Peyer's patch (tissue), 4 donors: ENCODE data around the gene OSBPL7. TPM values are rescaled to one million over a fixed set of nuclear protein-coding genes. Genes with fewer than 3 reads are reported as not detected.

Experiments
- DNase-seq, 3 donors: peaks; one replicate each; pipeline ENCODE4 v3.0.0-alpha.2; 2017 to 2019
- H3K27ac ChIP-seq, 4 donors: fragments of 200-600 bp; sonication (generic); one replicate each; pipeline ENCODE4 v1.5.1; 2016 to 2019
- H3K27me3 ChIP-seq, 2 donors: fragments of 200-600 bp; sonication (generic); one replicate each; pipeline ENCODE4 v1.5.1; 2019
- H3K36me3 ChIP-seq, 3 donors: fragments of 200-600 bp; sonication (generic); one replicate each; pipeline ENCODE4 v1.5.1; 2016 to 2019
- H3K4me1 ChIP-seq, 4 donors: fragments of 200-600 bp; sonication (generic); one replicate each; pipeline ENCODE4 v1.5.1; 2016 to 2019
- H3K4me3 ChIP-seq, 4 donors: fragments of 200-600 bp; sonication (generic); 1 replicate in 3 of 4; 2 replicates in 1 of 4; pipeline ENCODE4 v1.5.1; 2016 to 2019; ENCODE audit warnings: mild to moderate bottlenecking in 1 of 4
- H3K9me3 ChIP-seq, 4 donors: fragments of 200-600 bp; sonication (generic); one replicate each; pipeline ENCODE4 v1.5.1; 2016 to 2019; ENCODE audit warnings: mild to moderate bottlenecking in 1 of 4
- CTCF ChIP-seq, 6 experiments: fragments of 450-650 bp in 4 of 6; fragments of 200-600 bp in 2 of 6; sonication (generic) in 1 of 6; IDR thresholded peaks; one replicate each; pipeline ENCODE4 v1.5.1; 2017 to 2019; ENCODE audit warnings: antibody characterized with exemption in 6 of 6, mild to moderate bottlenecking in 3 of 6, moderate library complexity in 1 of 6
- POLR2A ChIP-seq, 2 donors: fragments of 450-650 bp; IDR thresholded peaks; one replicate each; pipeline ENCODE4 v1.5.1; 2017; ENCODE audit warnings: antibody characterized with exemption in 2 of 2, mild to moderate bottlenecking in 2 of 2, moderate library complexity in 2 of 2
- total RNA-seq, 4 donors: library from RNA; depleted of rRNA; stranded (reverse); fragments of >200 nt; gene quantifications; one replicate each; pipeline ENCODE4 v1.1.0, GENCODE V29; 2016

Gene OSBPL7
- total RNA-seq, 4 donors from 2014 or later = 31.4 to 104 (median 70.9) TPM

GRCh38 chr17:47801176-47801765, 20.3 kb downstream of the OSBPL7 start:
- peak in 1 of 3 donors; percentile 15 for DNase-seq
- Histone ChIP-seq H3K27me3 (no peaks in the 10 kb centered on the region), H3K27ac (no peak overlapping the region), H3K36me3 (no peaks in the 10 kb centered on the region), H3K4me3 (no peak overlapping the region), H3K9me3 (no peaks in the 10 kb centered on the region), H3K4me1 (no peaks in the 10 kb centered on the region)
- TF ChIP-seq CTCF (IDR thresholded peaks at IDR 0.05) (no peak), POLR2A (IDR thresholded peaks at IDR 0.05) (no peak)

GRCh38 chr17:47800686-47801085, 20.9 kb downstream of the OSBPL7 start:
- H3K27me3 ChIP-seq = no peaks in the 10 kb centered on the region
- DNase-seq = peak in 1 of 3 donors; percentile 34
- H3K4me3 ChIP-seq = no peak overlapping the region
- no peak for TF ChIP-seq CTCF (IDR thresholded peaks at IDR 0.05)
- TF ChIP-seq POLR2A (IDR thresholded peaks at IDR 0.05) = no peak
- H3K36me3 ChIP-seq = no peaks in the 10 kb centered on the region
- H3K27ac ChIP-seq = no peak overlapping the region
- H3K4me1 ChIP-seq = no peaks in the 10 kb centered on the region
- no peaks in the 10 kb centered on the region for H3K9me3 ChIP-seq

- Histone ChIP-seq H3K27ac (no peak overlapping the region), H3K4me3 (no peak overlapping the region), H3K4me1 (no peaks in the 10 kb centered on the region), H3K27me3 (no peaks in the 10 kb centered on the region), H3K36me3 (no peaks in the 10 kb centered on the region), H3K9me3 (no peaks in the 10 kb centered on the region)
- peak in 1 of 3 donors; percentile 5 for DNase-seq
- TF ChIP-seq CTCF (IDR thresholded peaks at IDR 0.05) (no peak), POLR2A (IDR thresholded peaks at IDR 0.05) (no peak)
These were observed 23.8 kb downstream of the OSBPL7 start for GRCh38 chr17:47797797-47798196.

- Histone ChIP-seq H3K27ac (no peak overlapping the region), H3K4me1 (peaks cover 0 to 9% (median 2%) of the 10 kb centered on the region in 4 donors), H3K9me3 (no peaks in the 10 kb centered on the region), H3K27me3 (peaks cover 0 to 16% of the 10 kb centered on the region in 2 donors), H3K36me3 (no peaks in the 10 kb centered on the region), H3K4me3 (no peak overlapping the region)
- DNase-seq = peak in 1 of 3 donors; percentile 26
- TF ChIP-seq CTCF (IDR thresholded peaks at IDR 0.05) (no peak), POLR2A (IDR thresholded peaks at IDR 0.05) (no peak)
These were observed 28.6 kb downstream of the OSBPL7 start for GRCh38 chr17:47792979-47793378.

- Histone ChIP-seq H3K27me3 (peaks cover 0 to 16% of the 10 kb centered on the region in 2 donors), H3K27ac (no peak overlapping the region)
- TF ChIP-seq CTCF (IDR thresholded peaks at IDR 0.05) = no peak
- no peak for TF ChIP-seq POLR2A (IDR thresholded peaks at IDR 0.05)
These were observed 29.1 kb downstream of the OSBPL7 start for GRCh38 chr17:47792457-47792856.

More at GRCh38 chr17:47792457-47792856, 29.1 kb downstream of the OSBPL7 start:
- H3K4me3 ChIP-seq = no peak overlapping the region
- H3K36me3 ChIP-seq = no peaks in the 10 kb centered on the region
- H3K4me1 ChIP-seq = peaks cover 0 to 9% (median 2%) of the 10 kb centered on the region in 4 donors
- DNase-seq = no peak
- no peaks in the 10 kb centered on the region for H3K9me3 ChIP-seq
